Fibroblast of skin of left quadriceps (primary cell): ENCODE data around the gene FAM83D.

Experiments used
- DNase-seq, 2 experiments: peaks; one replicate each; pipeline ENCODE4 v3.0.0-alpha.2; 2013; ENCODE audit warnings: low read depth in 2 of 2

FAM83D gene

DNA sequence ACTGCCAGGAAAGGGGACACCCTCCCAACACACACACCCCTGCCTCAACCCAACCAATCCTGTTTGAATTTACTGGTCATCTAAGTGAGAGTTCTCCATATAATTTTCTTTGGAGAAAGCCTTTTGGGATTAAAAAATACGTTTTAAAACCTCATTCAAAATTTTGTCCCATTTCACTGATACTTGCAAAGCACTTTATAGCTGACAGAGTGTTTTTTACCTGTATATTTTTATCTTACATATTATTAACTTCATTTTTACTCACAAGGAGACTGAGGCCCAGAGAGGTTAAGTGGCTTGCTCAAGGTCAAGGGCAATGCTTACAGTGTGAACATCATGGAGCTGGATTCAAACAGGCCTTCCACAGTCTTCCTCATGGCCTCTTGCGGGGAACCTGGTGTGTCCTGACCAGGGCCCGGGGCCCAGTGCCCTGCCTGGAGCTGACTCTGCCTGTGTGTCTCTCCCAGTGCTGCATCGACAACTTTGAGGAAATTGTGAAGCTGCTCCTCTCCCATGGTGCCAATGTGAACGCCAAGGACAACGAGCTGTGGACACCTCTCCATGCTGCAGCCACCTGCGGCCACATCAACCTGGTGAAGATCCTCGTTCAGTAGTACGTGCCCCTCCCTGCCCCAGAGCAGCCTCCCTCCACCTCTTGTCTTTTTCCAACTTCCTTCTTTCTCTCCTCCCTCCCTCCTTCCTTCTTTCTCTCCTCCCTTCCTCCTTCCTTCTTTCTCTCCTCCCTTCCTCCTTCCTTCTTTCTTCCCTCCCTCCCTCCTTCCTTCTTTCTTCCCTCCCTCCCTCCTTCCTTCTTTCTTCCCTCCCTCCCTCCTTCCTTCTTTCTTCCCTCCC is 30.9 kb upstream of the FAM83D start:
- no peak for DNase-seq

DNA sequence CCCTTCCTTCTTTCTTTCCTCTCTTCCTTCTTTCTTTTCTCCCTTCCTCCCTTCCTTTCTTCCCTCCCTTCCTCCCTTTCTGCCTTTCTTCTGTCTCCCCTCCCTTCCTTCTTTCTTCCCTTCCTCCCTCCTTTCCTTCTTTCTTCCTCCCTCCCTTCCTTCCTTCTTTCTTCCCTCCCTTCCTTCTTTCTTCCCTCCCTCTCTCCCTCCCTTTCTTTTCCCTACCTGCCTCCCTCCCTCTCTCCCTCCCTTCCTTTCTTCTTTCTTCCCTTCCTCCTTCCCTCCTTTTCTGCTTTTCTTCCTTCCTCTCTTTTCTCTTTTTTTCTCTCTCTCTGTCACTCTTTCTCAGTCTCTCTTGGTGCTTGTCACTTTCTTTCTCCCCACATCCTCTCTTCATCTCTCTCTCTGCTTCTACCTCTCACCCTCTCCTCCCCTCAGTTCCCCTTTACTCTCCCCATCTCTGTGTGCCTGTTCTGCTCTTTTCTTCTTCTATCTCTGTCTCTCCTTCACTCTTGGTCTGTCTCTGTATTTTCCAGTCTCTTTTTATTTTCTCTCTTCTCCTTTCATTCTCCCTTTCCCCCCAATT is 30.1 kb upstream of the FAM83D start:
- DNase-seq: no peak

DNA sequence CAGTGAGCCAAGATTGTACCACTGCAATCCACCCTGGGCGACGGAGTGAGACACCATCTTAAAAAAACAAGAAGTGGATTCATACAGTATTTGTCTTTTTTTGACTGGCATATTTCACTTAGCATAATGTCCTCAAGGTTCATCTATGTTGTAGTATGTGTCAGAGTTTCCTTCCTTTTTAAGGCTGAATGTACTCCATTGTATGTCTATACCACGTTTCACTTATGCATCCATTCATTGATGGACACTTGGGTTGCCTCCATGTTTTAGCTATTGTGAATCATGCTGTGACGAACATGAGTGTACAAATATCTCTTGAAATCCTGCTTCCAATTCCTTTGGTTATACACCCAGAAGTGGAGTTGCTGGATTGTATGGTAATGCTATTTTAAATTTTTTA is 28.9 kb upstream of the FAM83D start:
- DNase-seq: no peak

DNA sequence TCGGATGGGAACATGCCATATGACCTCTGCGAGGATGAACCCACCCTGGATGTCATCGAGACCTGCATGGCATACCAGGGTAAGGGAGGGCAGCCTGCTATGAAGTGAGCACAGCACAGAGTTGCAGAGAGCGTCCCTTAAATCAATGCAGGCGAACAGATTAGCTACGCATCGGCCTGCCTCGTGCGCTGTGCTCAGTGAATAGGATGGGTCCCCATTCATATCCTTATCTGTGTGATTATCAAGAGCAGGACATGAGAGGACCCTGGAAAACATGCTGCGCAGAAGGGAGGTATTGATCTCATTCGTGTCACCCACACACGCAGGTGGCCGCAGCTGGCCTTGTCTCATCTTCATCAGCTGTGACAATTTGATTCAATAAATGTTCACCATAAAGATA is 25.6 kb upstream of the FAM83D start:
- DNase-seq: no peak

DNA sequence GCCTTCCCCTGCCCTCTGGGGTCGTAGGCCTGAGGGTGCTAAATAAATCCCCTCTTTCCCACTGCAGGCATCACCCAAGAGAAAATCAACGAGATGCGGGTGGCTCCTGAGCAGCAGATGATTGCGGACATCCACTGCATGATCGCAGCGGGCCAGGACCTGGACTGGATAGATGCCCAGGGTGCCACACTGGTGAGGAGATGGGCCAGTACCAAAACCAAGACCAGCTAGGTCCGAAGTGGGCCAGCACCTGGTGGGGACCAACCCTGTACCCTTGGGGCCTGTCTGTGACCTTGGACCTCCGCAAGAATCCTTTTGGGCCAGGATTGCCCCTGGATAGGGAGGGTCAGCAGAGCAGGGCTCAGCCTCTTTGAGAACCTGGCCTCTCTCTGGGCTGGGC is 23.6 kb upstream of the FAM83D start:
- DNase-seq: no peak

DNA sequence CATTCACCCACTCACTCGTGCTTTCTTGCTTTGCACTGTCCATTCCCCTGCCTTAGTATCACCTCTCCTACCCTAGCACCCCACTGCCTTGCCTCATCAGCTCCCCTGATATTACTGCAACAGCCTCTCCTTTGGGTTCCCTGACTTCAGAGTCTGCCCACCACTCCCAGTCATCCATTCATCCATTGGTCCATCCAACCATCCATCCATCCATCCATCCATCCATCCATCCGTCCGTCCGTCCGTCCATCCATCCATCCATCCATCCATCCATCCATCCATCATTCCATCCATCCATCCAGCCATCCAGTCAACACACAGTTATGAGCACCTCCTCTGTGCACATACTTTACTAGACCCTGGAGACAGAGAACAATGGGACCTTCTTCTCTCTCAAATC is 22.9 kb upstream of the FAM83D start:
- DNase-seq: no peak

DNA sequence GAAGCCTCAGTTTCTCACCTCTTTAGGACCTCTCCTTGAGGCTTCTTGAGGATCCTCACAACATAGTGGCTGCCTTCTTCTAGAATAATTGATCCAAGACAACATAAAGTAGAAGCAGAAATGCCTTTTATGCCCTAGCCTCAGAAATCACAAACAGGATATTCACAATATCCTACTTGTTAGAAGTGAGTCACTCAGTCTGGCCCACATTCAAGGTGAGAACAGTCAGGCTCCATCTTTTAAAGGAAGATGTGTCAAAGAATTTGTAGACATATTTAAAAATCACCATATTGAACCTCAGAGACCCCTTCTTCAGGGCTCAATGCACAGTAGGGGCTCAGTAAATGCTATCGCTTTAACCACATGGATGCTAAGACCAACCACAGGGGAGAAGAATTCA is 20.8 kb upstream of the FAM83D start:
- no peak for DNase-seq

DNA sequence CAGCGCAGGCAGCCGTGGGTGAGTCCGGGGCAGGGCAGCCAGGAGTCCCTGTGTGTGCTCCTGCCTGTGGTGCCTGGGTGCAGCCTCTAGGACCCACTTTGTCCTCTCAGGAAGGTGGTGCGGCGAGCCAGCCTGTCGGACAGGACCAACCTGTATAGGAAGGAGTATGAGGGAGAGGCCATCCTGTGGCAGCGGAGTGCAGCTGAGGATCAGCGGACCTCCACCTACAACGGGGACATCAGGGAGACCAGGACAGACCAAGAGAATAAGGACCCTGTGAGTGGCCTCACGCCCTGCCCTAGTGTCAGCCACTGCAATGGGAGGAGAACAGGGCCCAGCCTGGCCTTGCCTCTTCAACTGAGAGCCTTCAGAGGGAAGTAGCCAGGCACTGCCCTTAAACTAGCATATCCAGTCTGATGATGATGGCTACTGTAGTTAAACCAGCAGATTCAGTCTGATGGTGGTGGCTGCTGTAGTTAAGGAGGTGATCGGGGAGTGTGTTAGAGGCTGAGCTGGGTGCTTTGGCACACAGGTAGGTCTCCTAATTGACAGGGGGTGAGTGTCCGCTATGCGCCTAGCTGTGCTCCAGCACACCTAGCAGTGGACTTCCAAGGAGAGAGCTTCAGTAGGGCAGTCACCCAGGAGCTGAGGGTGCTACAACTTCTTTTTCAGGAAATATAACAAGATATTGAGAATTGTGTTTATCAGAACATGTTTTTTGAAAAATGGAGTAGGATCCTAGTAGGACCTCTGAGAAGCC is 18.1 kb upstream of the FAM83D start:
- DNase-seq: no peak

DNA sequence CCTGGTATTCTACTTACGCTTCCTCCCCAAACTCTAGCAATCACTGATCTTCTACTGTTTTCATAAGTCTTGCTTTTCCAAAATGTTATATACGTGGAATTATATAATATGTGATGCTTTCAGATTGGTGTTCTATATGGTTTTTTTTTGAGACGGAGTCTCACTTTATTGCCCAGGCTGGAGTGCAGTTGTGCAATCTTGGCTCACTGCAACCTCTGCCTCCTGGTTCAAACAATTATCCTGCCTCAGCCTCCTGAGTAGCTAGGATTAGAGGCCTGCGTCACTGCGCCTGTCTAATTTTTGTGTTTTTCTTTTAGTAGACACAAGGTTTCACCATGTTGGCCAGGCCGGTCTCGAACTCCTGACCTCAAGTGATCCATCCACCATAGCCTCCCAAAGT is 10.9 kb upstream of the FAM83D start:
- no peak for DNase-seq

DNA sequence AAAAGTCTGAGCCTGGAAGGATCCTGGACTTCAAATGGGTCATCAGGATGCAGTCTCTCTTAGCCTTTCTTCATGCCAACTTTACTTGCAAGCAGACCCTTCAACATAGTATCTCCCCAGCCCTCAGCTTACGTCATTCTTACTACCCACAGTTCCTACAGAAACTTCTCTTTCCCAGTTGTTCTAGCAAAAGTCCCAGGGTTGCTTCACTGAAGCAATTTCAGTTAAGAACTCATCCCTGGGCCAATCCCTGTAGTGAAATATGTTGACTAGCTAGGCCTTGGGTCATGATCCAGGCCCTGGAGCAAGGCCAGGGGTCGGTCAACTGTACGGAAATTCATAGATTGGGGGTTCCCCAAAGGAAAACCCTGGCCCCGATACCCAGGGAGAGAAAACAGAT is 8.6 kb upstream of the FAM83D start:
- no peak for DNase-seq

DNA sequence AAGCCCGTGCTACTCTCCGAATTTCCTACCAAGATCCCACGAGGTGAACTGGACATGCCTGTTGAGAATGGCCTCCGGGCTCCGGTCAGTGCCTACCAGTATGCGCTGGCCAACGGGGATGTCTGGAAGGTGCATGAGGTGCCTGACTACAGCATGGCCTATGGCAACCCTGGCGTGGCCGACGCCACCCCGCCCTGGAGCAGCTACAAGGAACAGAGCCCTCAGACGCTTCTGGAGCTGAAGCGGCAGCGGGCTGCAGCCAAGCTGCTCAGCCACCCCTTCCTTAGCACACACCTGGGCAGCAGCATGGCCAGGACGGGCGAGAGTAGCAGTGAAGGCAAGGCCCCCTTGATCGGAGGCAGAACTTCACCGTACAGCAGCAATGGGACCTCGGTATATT is 8.0 kb upstream of the FAM83D start:
- DNase-seq: no peak

DNA sequence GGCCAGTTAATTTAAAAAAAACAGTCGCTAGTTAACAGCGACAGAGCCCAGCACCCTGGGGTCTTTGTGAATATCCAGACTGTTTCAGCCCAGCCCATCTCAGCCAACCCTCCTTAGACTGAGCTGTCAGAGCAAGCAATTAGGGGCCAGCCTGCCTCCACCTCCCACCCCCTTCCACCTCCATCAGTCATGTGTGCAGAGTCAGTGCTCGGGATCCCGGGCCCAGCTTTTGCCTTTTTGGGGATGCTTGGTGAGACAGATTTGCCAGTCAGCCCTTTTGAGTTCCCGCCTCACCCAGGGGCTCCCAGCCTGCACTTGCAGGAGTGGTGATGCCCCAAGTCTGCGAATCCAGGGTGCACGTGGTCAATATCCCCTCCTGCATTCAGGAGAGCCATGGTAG is 6.5 kb upstream of the FAM83D start:
- DNase-seq: no peak

DNA sequence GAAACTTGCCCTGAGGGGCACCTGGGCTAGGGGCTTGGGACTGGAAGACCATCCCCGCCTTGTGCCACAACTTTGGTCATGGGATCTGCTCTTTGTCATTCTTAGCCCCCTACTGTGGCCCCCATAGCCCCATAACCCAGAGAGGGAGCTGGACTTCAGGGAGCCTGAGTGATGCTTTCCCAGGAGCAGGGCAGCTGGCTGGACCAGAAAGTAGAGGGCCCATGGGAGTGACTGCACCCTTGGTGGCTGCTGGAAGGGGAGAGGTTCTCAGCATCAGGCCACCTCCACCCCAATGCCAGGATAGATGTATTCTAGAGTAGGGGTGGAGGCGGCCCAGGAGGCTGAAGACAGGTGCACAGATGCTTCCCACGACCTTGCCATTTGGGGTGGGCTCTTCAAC is 5.8 kb upstream of the FAM83D start:
- no peak for DNase-seq

DNA sequence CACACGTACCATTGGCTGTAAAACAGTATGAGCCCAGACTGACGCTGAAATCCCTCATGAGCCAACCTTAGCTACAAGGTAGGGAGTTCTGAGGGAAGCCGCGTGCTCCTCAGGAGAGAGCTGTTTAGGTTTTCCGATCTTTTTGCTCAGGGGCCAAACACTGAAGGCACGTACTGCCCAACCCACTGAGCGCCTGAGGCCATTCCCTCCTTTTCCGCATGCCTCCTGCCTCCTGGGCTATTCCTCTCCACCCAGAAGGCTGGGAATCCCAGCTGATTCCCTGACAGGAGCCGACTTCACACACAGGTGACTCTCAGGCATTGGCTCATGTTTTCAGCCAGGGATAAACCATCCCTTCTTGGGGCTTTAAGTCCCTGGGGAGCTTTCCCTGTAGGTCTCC is 5.4 kb upstream of the FAM83D start:
- no peak for DNase-seq

DNA sequence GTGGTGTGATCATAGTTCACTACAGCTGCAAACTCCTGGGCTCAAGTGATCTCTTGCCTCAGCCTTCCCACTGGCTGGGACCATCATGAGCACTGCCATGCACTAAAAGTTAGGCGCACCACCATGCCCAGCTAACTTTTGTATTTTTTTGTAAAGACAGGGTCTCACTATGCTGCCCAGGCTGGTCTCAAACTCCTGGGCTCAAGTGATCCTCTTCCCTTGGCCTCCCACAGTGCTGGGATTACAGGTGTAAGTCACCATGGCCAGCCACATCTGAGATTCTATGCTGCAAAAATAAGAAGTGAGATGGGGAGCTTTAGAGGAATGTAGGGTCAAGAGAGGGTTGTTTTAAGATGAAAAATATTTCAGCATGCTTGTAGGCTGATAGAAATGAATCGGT is 1.5 kb upstream of the FAM83D start:
- DNase-seq: no peak

DNA sequence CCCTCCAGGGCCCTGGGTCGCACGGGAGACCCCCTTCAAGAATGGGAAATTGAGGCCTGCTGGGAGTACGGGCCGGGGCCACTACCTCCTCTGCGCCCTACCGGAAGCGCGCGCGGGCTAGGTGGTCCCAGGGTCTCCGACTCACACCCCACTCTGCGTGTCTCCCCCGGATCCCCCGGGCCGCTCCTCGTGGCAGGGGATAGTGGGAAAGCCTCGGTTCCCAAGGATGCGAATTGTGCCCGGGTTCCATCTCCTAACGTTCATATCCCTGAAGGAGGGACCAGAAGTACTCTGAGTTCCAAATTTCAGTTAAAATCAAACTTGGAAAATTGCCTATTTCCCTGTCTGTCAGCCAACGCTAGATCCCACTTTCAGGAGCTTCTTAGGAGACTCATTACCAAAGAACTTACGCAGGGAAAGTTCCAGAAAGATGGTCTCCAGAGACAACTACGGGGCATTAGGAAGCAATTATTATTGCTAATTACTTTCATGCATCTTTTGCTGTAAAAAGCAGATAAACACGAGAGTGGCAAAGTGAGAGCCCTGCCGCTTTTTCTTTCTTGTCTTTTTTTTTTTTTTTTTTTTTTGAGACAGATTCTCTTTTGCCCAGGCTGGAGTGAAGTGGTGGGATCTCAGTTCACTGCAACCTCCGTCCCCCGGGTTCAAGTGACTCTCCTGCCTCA is 858 bp downstream of the FAM83D start:
- DNase-seq: peak; percentile 7 to 20

DNA sequence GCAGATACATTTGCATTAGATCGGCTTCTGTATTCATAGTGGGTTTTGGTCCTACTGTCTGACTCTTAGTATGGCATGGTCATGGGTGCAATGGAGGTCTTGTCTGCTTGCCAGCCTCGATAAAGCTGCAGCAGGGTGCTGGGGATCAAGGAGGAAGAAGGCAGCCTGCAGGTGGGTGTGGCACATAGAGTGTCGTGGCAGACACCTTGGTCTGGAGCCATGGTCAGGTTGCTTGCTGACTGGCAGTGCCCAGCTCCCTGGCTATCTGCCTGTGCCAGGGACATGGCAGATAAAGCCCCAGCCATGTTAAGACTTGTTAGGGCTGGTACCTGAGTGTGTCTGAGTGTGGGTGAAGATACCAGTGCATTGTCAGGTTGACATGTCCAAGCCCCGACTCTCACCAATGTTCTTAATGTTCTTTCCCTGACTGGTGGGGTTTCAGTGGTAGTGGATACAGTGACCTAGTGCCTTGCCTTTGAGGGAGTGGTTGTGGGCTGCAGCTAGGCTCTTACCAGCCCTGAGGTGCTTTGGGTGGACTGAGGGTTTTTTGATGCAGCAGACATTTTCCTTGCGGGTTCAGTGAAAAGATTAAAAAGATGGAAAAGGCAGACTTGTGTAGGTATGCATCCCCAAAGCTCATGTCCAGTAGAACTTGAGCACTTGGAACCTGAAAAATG is 1.8 kb downstream of the FAM83D start:
- DNase-seq: no peak

DNA sequence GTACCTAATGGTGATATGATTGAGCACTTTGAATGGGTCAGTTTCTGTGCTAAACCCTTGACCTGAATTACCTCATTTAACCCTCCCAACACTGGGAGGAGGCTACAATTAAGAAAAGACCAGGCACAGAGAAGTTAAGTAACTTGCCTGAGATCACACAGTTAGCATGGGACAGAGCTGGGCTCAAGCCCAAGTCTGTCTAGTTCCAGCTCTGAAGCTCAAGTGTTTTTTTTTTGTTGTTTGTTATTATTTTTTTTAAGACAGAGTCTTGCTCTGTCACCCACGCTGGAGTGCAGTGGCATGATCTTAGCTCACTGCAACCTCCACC is 4.0 kb downstream of the FAM83D start:
- DNase-seq: no peak

DNA sequence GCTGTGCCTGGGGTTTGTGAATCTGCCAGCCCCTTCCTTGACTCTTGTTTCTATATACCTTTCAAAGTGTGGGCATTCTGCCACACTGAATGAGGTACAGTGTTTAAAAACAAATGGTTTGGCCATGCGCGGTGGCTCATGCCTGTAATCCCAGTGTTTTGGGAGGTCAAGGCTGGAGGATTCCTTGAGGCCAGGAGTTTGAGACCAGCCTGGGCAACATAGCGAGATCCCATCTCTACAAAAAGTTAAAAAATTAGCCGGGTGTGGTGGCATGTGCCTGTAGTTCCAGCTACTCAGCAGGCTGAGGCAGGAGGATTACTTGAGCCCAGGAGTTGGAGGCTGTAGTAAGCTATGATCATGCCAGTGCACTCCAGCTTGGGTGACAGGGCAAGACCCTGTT is 5.8 kb downstream of the FAM83D start:
- DNase-seq: no peak

DNA sequence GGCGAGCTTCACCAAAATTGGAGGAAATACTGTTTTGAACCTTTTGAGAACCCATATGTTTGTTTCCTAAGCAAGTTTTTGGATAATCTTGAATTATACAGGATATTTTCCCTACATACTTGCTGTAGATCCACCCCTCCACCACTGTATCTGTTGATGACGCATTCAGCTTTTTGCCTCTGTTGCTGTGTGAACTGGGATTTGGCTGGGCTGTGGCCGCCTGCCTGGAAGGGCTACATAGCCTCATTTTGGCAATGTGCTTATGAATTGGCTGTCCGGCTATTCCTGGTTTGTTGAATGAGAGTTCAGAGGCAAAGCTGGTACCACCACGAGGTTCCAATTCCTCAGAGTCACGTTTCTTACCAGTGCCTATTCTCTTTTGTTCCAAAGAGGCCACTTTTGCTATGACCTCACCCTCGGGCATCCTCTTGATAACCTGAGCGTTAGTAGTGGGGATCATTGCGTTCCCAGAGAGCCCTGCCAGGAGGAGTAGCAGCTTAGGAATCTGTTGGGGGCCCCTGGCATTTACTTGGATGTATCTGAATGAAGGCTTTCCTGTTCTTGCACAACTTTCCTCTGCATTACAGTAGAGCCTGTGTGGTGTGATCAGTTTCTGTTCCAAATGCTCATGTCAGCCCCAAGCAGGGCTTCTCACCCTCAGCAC is 6.4 kb downstream of the FAM83D start:
- DNase-seq: peak; percentile 33 to 34

DNA sequence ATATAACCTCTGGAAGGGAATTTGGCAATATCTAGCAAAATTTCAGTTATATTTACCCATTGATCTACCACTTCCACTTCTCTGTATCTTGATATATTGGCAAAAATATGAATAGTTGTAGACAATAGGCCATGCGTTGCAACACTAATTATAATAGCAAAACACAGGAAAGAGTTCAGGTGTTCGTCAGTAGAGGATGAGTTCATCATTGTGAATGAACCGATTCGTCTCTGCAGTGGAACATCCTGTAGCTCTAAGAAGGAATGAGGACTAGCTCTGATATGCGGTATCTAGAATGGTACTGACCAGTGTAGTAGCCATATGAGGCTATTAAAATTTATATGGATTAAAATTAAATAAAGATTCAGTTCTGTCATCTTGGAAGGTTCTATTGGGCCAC is 8.3 kb downstream of the FAM83D start:
- no peak for DNase-seq
